ENCODE data around the gene LSM2.

LSM2 gene

GRCh38 chr6:31752739-31753319 lies 53.9 kb downstream of the LSM2 start:
- no peak overlapping the region for H3K4me3 ChIP-seq (ENCODE audit: low read depth, low read length)
- in situ Hi-C loops (cut with HindIII; ENCODE audit: low sequenced_read_pairs) = no loop called here
- DNase-seq (ENCODE audit: low read depth) = no peak
- TF ChIP-seq, protein P1, sequence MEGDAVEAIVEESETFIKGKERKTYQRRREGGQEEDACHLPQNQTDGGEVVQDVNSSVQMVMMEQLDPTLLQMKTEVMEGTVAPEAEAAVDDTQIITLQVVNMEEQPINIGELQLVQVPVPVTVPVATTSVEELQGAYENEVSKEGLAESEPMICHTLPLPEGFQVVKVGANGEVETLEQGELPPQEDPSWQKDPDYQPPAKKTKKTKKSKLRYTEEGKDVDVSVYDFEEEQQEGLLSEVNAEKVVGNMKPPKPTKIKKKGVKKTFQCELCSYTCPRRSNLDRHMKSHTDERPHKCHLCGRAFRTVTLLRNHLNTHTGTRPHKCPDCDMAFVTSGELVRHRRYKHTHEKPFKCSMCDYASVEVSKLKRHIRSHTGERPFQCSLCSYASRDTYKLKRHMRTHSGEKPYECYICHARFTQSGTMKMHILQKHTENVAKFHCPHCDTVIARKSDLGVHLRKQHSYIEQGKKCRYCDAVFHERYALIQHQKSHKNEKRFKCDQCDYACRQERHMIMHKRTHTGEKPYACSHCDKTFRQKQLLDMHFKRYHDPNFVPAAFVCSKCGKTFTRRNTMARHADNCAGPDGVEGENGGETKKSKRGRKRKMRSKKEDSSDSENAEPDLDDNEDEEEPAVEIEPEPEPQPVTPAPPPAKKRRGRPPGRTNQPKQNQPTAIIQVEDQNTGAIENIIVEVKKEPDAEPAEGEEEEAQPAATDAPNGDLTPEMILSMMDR (IDR thresholded peaks at IDR 0.05; ENCODE audit: low read depth, low read length, missing control alignments) = no peak

- in situ Hi-C loops (cut with HindIII; ENCODE audit: low sequenced_read_pairs) = no loop called here
- no peak overlapping the region for H3K4me3 ChIP-seq (ENCODE audit: low read depth, low read length)
- TF ChIP-seq, protein P1 (IDR thresholded peaks at IDR 0.05; ENCODE audit: low read depth, low read length, missing control alignments) = no peak
- DNase-seq (ENCODE audit: low read depth) = no peak
These were observed 56.2 kb downstream of the LSM2 start for GRCh38 chr6:31750411-31751022.

DNA sequence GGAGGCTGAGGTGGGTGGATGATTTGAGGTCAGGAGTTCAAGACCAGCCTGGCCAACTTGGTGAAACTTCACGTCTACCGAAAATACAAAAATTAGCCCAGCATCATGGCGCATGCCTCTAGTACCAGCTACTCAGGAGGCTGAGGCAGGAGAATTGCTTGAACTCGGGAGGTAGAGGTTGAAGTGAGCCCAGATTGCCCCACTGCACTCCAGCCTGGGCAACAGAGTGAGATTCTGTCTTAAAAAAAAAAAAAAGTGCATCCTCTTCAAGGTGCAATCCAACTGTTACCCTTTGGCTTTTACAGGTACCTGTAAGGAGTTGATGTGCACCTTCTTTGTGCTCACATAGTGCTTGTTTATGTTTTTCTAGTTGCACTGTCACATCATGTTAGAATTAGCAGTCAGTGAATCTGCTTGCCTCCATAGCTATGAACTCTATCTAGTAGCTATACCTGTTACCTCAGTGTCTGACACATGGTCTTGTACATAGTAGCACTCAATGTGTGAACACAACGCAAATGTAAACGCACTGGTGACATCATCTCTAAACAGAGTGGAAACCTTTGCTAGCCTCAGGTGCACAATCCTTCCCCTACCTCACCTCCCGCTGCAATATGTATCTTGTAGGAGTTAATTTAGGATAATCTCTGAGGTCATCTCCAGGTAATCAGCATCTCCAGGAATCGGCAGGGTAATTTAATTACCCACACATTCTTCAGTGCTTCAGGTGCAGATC lies 57.3 kb downstream of the LSM2 start:
- no peak for DNase-seq (ENCODE audit: low read depth)
- H3K4me3 ChIP-seq (ENCODE audit: low read depth, low read length) = no peak overlapping the region
- in situ Hi-C loops (cut with HindIII; ENCODE audit: low sequenced_read_pairs) = no loop called here
- TF ChIP-seq, protein P1 (IDR thresholded peaks at IDR 0.05; ENCODE audit: low read depth, low read length, missing control alignments) = no peak

Measured in astrocyte of the cerebellum (primary cell).